K562 (cell line): ENCODE data around the gene KCNK7. TPM values are rescaled to one million over a fixed set of nuclear protein-coding genes. Genes with fewer than 3 reads are reported as not detected.

ENCODE experiments used
- CAMTA2 ChIP-seq: fragments of 250-450 bp; sonication (Bioruptor Pico); conservative IDR thresholded peaks from 2 replicates; pipeline ENCODE4 v1.5.1; 2022
- CBFB ChIP-seq: sonication (generic); formaldehyde crosslinking; IDR thresholded peaks from 2 replicates; pipeline ENCODE4 v1.4.0; 2020; ENCODE audit warnings: mild to moderate bottlenecking, missing genetic modification reagents
- CTBP1 ChIP-seq: fragments of 450-650 bp; IDR thresholded peaks from 2 replicates; pipeline ENCODE4 v1.6.1; 2016; ENCODE audit warnings: borderline replicate concordance
- CXXC5 ChIP-seq: fragments of 250-450 bp; sonication (Bioruptor Pico); IDR thresholded peaks from 2 replicates; pipeline ENCODE4 v1.8.0; 2022; ENCODE audit warnings: inconsistent platforms, mild to moderate bottlenecking, moderate library complexity
- DNMT1 ChIP-seq: fragments of 450-650 bp; IDR thresholded peaks from 2 replicates; pipeline ENCODE4 v1.6.1; 2016; ENCODE audit warnings: antibody characterized with exemption, mild to moderate bottlenecking
- KLF16 ChIP-seq: IDR thresholded peaks from 2 replicates; pipeline ENCODE4 v1.6.1; 2016; ENCODE audit warnings: antibody characterized with exemption
- ZFP36 ChIP-seq: fragments of 150-350 bp; IDR thresholded peaks from 2 replicates; pipeline ENCODE4 v1.6.1; 2018; ENCODE audit warnings: low read length, low read depth; ENCODE audit not compliant: partially characterized antibody
- ZNF586 ChIP-seq: fragments of 450-650 bp; formaldehyde crosslinking; conservative IDR thresholded peaks from 2 replicates; pipeline ENCODE4 v1.4.0; 2020; ENCODE audit warnings: mild to moderate bottlenecking, moderate library complexity
- ZNF707 ChIP-seq: fragments of 250-450 bp; sonication (Bioruptor Pico); conservative IDR thresholded peaks from 2 replicates; pipeline ENCODE4 v1.8.0; 2022; ENCODE audit warnings: inconsistent platforms, mild to moderate bottlenecking, moderate library complexity
- polyA plus RNA-seq, 8 experiments: library from polyadenylated mRNA; depleted of rRNA in 4 of 8; stranded (reverse) in 5 of 8; unstranded in 3 of 8; fragments of >200 nt; fragmentation: Nextera tagmentation in 2 of 8; fragmentation: Illumina TruSeq in 1 of 8; extraction: Ambion mirVana in 2 of 8; extraction: Trizol in 1 of 8; gene quantifications; 2 replicates each; pipeline versions ENCODE4 v1.2.1 to v1.2.3, GENCODE V29; 2011 to 2014; ENCODE audit warnings: inconsistent platforms in 1 of 8, missing spikeins in 1 of 8
- total RNA-seq, 7 experiments: library from RNA; depleted of rRNA in 6 of 7; stranded (reverse); fragments of >200 nt in 6 of 7; fragmentation: Illumina TruSeq in 2 of 7; extraction: Trizol in 2 of 7; gene quantifications; 2 replicates each; pipeline versions ENCODE4 v1.2.1 to v1.2.3, GENCODE V29; 2011 to 2021; ENCODE audit warnings: low replicate concordance in 1 of 7
- TF ChIP-seq, protein P1 (sequence below), 2 experiments: fragments of 450-650 bp in 1 of 2; sonication (generic) in 1 of 2; formaldehyde crosslinking in 1 of 2; IDR thresholded peaks; 2 replicates each; pipeline versions ENCODE4 v1.7.1 to v1.9.0; 2016 to 2022; ENCODE audit warnings: inconsistent platforms in 1 of 2, mild to moderate bottlenecking in 1 of 2, missing genetic modification reagents in 1 of 2
- TF ChIP-seq, protein P2 (sequence below): fragments of 450-650 bp; IDR thresholded peaks from 2 replicates; pipeline ENCODE4 v1.6.1; 2016; ENCODE audit warnings: borderline replicate concordance
- TF ChIP-seq, protein P3 (sequence below): fragments of 250-450 bp; sonication (Bioruptor Pico); IDR thresholded peaks from 2 replicates; pipeline ENCODE4 v1.4.0; 2020; ENCODE audit warnings: mild to moderate bottlenecking, moderate library complexity

KCNK7 gene
- total and polyA plus RNA-seq, 9 of the 15 experiments (the other 6 are each of a cell fraction or from before 2014, with no cell fraction given) = 0.07 to 0.40 TPM; not detected in 7

DNA sequence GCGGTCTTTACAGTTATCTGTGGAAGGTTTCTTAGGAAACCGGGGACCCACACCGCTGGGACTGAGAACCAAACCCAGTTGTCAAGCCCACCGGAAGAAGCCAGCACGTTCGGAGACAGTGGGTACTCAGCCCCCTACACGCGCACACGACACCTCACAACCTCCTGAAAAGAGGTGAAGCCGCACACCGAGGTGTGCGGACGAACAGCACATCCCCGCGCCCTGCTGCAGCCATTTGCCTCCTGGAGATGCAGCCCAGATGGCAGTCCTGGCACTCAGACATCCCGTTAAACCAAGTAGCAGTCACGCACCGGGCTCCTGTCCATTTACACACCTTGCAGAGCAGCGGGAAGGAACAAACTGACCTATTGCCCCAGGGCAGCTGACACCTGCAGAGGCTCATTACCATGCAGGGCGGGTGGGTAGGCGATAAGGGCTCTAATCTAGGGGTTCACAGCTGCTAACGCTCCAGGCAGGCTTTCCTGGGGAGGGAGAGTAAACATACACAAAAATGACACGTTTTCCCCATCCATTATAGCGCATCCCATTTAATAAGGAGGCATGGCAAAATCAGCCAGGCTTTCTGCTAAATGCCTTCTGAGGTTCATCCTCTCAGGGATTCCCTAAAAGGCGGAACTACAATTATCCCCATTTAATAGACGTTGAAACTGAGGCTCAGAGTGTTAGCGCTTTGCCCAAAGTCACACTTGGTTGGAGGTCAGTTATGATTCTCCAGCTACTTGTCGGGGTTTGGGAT, 20.6 kb downstream of the KCNK7 start (continued):
- TF ChIP-seq, protein P1, sequence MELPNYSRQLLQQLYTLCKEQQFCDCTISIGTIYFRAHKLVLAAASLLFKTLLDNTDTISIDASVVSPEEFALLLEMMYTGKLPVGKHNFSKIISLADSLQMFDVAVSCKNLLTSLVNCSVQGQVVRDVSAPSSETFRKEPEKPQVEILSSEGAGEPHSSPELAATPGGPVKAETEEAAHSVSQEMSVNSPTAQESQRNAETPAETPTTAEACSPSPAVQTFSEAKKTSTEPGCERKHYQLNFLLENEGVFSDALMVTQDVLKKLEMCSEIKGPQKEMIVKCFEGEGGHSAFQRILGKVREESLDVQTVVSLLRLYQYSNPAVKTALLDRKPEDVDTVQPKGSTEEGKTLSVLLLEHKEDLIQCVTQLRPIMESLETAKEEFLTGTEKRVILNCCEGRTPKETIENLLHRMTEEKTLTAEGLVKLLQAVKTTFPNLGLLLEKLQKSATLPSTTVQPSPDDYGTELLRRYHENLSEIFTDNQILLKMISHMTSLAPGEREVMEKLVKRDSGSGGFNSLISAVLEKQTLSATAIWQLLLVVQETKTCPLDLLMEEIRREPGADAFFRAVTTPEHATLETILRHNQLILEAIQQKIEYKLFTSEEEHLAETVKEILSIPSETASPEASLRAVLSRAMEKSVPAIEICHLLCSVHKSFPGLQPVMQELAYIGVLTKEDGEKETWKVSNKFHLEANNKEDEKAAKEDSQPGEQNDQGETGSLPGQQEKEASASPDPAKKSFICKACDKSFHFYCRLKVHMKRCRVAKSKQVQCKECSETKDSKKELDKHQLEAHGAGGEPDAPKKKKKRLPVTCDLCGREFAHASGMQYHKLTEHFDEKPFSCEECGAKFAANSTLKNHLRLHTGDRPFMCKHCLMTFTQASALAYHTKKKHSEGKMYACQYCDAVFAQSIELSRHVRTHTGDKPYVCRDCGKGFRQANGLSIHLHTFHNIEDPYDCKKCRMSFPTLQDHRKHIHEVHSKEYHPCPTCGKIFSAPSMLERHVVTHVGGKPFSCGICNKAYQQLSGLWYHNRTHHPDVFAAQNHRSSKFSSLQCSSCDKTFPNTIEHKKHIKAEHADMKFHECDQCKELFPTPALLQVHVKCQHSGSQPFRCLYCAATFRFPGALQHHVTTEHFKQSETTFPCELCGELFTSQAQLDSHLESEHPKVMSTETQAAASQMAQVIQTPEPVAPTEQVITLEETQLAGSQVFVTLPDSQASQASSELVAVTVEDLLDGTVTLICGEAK (IDR thresholded peaks at IDR 0.05) = 0 out of 2 replicates have a peak, but pooled peaks have one; percentile 11
- TF ChIP-seq, protein P1 (CRISPR knock-in tag; IDR thresholded peaks at IDR 0.05) = no peak
- TF ChIP-seq CXXC5 (peak; percentile 83), CBFB (CRISPR knock-in tag) (0 out of 2 replicates have a peak, but pooled peaks have one; percentile 38), KLF16 (peak; percentile 97), ZNF707 (no peak), CAMTA2 (CRISPR knock-in tag) (no peak), CTBP1 (peak; percentile 82; the same call in 1 of the 2 replicates), ZFP36 (no peak), ZNF586 (CRISPR knock-in tag) (no peak), DNMT1 (no peak)
- TF ChIP-seq, protein P2, sequence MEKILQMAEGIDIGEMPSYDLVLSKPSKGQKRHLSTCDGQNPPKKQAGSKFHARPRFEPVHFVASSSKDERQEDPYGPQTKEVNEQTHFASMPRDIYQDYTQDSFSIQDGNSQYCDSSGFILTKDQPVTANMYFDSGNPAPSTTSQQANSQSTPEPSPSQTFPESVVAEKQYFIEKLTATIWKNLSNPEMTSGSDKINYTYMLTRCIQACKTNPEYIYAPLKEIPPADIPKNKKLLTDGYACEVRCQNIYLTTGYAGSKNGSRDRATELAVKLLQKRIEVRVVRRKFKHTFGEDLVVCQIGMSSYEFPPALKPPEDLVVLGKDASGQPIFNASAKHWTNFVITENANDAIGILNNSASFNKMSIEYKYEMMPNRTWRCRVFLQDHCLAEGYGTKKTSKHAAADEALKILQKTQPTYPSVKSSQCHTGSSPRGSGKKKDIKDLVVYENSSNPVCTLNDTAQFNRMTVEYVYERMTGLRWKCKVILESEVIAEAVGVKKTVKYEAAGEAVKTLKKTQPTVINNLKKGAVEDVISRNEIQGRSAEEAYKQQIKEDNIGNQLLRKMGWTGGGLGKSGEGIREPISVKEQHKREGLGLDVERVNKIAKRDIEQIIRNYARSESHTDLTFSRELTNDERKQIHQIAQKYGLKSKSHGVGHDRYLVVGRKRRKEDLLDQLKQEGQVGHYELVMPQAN = peak; percentile 61; the same call in 1 of the 2 replicates
- TF ChIP-seq, protein P3, sequence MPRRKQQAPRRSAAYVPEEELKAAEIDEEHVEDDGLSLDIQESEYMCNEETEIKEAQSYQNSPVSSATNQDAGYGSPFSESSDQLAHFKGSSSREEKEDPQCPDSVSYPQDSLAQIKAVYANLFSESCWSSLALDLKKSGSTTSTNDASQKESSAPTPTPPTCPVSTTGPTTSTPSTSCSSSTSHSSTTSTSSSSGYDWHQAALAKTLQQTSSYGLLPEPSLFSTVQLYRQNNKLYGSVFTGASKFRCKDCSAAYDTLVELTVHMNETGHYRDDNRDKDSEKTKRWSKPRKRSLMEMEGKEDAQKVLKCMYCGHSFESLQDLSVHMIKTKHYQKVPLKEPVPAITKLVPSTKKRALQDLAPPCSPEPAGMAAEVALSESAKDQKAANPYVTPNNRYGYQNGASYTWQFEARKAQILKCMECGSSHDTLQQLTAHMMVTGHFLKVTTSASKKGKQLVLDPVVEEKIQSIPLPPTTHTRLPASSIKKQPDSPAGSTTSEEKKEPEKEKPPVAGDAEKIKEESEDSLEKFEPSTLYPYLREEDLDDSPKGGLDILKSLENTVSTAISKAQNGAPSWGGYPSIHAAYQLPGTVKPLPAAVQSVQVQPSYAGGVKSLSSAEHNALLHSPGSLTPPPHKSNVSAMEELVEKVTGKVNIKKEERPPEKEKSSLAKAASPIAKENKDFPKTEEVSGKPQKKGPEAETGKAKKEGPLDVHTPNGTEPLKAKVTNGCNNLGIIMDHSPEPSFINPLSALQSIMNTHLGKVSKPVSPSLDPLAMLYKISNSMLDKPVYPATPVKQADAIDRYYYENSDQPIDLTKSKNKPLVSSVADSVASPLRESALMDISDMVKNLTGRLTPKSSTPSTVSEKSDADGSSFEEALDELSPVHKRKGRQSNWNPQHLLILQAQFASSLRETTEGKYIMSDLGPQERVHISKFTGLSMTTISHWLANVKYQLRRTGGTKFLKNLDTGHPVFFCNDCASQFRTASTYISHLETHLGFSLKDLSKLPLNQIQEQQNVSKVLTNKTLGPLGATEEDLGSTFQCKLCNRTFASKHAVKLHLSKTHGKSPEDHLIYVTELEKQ (CRISPR knock-in tag) = no peak
